ENCODE results near the gene RBMS3.

RBMS3 gene

GRCh38 chr3:29903600-29903999 lies 622.7 kb downstream of the RBMS3 start:
- no peak for DNase-seq (ENCODE audit: extremely low spot score)
- ChIA-PET CTCF (no interaction called here), POLR2A (no interaction called here)
- TF ChIP-seq FOXK2 (IDR thresholded peaks at IDR 0.05) = no peak
- no peak for TF ChIP-seq SP1 (IDR thresholded peaks at IDR 0.05)
- TF ChIP-seq HDGF (IDR thresholded peaks at IDR 0.05; ENCODE audit: borderline replicate concordance) = no peak
- no peak for TF ChIP-seq TARDBP (IDR thresholded peaks at IDR 0.05)
- TF ChIP-seq, protein P1, sequence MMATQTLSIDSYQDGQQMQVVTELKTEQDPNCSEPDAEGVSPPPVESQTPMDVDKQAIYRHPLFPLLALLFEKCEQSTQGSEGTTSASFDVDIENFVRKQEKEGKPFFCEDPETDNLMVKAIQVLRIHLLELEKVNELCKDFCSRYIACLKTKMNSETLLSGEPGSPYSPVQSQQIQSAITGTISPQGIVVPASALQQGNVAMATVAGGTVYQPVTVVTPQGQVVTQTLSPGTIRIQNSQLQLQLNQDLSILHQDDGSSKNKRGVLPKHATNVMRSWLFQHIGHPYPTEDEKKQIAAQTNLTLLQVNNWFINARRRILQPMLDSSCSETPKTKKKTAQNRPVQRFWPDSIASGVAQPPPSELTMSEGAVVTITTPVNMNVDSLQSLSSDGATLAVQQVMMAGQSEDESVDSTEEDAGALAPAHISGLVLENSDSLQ (IDR thresholded peaks at IDR 0.05) = no peak
- TF ChIP-seq ZNF384 (IDR thresholded peaks at IDR 0.05) = no peak
- TF ChIP-seq FOXA1 (IDR thresholded peaks at IDR 0.05) = no peak
- no peak for TF ChIP-seq CTBP1 (IDR thresholded peaks at IDR 0.05; ENCODE audit: borderline replicate concordance)
- no peak for TF ChIP-seq SUZ12 (IDR thresholded peaks at IDR 0.05)
- no peak for TF ChIP-seq FOXM1 (IDR thresholded peaks at IDR 0.05; ENCODE audit: borderline replicate concordance)
- TF ChIP-seq ARNT (IDR thresholded peaks at IDR 0.05) = no peak
- TF ChIP-seq ELF4 (IDR thresholded peaks at IDR 0.05) = no peak
- TF ChIP-seq BHLHE40 (IDR thresholded peaks at IDR 0.05; ENCODE audit: borderline replicate concordance) = no peak
- TF ChIP-seq L3MBTL2 (conservative IDR thresholded peaks at IDR 0.05) = no peak
- TF ChIP-seq NFRKB (IDR thresholded peaks at IDR 0.05) = no peak
- TF ChIP-seq LEF1 (IDR thresholded peaks at IDR 0.05; ENCODE audit: borderline replicate concordance) = no peak

- POLR2A ChIA-PET = no interaction called here
- DNase-seq (ENCODE audit: extremely low spot score) = no peak
- CTCF ChIA-PET = no interaction called here
- TF ChIP-seq ARNT (IDR thresholded peaks at IDR 0.05) (no peak), NFRKB (IDR thresholded peaks at IDR 0.05) (no peak), FOXK2 (IDR thresholded peaks at IDR 0.05) (no peak)
Observed at GRCh38 chr3:29906906-29907305, 626.0 kb downstream of the RBMS3 start.

DNA sequence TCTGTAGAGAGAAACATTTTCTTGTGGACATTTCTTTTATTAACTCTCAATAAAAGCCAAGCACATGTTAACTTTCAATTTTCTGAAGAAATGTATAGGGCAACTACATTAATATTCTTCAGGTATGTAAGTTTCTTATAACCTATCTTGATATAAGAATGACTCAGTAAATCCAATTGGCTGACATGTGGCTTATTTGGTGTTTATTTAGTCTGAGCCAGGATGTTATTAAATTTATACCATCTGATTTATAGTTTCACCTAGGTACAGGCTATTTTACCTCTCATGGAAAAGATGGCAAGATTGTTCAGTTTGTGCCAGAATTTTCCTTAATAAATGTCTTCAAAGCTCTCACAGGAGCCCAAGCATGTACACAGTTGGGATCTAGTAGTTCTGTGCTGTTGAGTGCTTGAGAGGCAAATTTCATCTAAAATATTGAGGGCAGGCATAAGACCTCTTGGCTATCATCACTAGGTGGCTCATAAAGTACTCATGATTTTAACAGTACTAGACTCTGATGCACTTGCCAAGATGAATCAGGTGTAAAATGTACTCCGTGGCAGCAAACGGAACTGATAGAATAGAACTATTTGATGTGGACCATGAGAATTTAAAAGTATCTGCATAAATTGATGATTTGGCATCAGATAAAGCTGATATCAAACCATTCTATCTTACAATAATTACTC lies 631.9 kb downstream of the RBMS3 start:
- TF ChIP-seq FOXK2 (IDR thresholded peaks at IDR 0.05) (no peak), TARDBP (IDR thresholded peaks at IDR 0.05) (no peak), BHLHE40 (IDR thresholded peaks at IDR 0.05; ENCODE audit: borderline replicate concordance) (no peak), L3MBTL2 (conservative IDR thresholded peaks at IDR 0.05) (no peak), CTBP1 (IDR thresholded peaks at IDR 0.05; ENCODE audit: borderline replicate concordance) (no peak), FOXA1 (IDR thresholded peaks at IDR 0.05) (no peak), ELF4 (IDR thresholded peaks at IDR 0.05) (no peak), NFRKB (IDR thresholded peaks at IDR 0.05) (no peak), SUZ12 (IDR thresholded peaks at IDR 0.05) (no peak), SP1 (IDR thresholded peaks at IDR 0.05) (no peak)
- TF ChIP-seq, protein P1 (IDR thresholded peaks at IDR 0.05) = no peak
- POLR2A ChIA-PET = no interaction called here

DNA sequence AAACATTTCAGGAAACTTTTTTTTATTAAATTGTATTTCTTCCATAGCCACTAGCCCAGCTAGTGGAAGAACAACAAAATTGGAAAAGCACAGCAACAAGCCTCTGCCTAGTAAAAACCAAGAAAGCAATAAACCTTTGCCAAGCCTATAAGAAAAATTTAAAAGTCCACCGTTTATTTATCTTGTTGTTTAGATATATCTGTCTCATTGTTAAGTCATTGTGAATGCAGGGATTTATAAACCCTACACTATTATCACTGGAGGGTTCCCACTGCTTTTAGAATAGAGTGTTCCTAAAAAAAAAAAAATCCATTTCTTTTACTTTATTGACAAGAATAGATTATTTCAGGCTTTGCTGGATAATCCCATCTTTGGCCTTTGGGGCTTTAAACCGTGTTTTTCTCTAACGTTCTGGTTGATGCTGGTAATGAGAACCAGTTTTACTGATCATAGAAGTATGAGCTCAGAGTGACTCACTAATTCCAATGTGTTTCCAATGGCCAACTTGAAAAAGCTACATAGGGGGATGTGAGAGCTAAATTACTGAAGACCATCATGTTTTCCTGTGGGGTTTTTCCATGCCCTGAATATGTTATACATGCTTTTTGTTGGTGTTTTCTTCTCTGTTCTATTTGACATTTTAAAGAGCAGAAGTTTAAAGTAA lies 634.1 kb downstream of the RBMS3 start:
- ChIA-PET POLR2A (no interaction called here), CTCF (no interaction called here)
- TF ChIP-seq ARNT (IDR thresholded peaks at IDR 0.05) (no peak), L3MBTL2 (conservative IDR thresholded peaks at IDR 0.05) (no peak), FOXA1 (IDR thresholded peaks at IDR 0.05) (no peak), ELF4 (IDR thresholded peaks at IDR 0.05) (no peak), NFRKB (IDR thresholded peaks at IDR 0.05) (no peak), CTBP1 (IDR thresholded peaks at IDR 0.05; ENCODE audit: borderline replicate concordance) (no peak), SP1 (IDR thresholded peaks at IDR 0.05) (no peak), FOXM1 (IDR thresholded peaks at IDR 0.05; ENCODE audit: borderline replicate concordance) (no peak), SUZ12 (IDR thresholded peaks at IDR 0.05) (no peak)
- TF ChIP-seq, protein P1 (IDR thresholded peaks at IDR 0.05) = no peak
- no peak for DNase-seq (ENCODE audit: extremely low spot score)

More for the DNA sequence above, 631.9 kb downstream of the RBMS3 start:
- DNase-seq (ENCODE audit: extremely low spot score) = no peak
- CTCF ChIA-PET = no interaction called here

- no peak for TF ChIP-seq BHLHE40 (IDR thresholded peaks at IDR 0.05; ENCODE audit: borderline replicate concordance)
- TF ChIP-seq HDGF (IDR thresholded peaks at IDR 0.05; ENCODE audit: borderline replicate concordance) = no peak
- TF ChIP-seq FOXA1 (IDR thresholded peaks at IDR 0.05) = no peak
- no peak for TF ChIP-seq FOXM1 (IDR thresholded peaks at IDR 0.05; ENCODE audit: borderline replicate concordance)
- no peak for TF ChIP-seq FOXK2 (IDR thresholded peaks at IDR 0.05)
- TF ChIP-seq NFRKB (IDR thresholded peaks at IDR 0.05) = no peak
- TF ChIP-seq L3MBTL2 (conservative IDR thresholded peaks at IDR 0.05) = no peak
- no peak for TF ChIP-seq ZNF384 (IDR thresholded peaks at IDR 0.05)
- TF ChIP-seq ARNT (IDR thresholded peaks at IDR 0.05) = no peak
- no peak for DNase-seq (ENCODE audit: extremely low spot score)
- POLR2A ChIA-PET = no interaction called here
- CTCF ChIA-PET = no interaction called here
Observed at GRCh38 chr3:29919571-29919970, 638.7 kb downstream of the RBMS3 start.

DNA sequence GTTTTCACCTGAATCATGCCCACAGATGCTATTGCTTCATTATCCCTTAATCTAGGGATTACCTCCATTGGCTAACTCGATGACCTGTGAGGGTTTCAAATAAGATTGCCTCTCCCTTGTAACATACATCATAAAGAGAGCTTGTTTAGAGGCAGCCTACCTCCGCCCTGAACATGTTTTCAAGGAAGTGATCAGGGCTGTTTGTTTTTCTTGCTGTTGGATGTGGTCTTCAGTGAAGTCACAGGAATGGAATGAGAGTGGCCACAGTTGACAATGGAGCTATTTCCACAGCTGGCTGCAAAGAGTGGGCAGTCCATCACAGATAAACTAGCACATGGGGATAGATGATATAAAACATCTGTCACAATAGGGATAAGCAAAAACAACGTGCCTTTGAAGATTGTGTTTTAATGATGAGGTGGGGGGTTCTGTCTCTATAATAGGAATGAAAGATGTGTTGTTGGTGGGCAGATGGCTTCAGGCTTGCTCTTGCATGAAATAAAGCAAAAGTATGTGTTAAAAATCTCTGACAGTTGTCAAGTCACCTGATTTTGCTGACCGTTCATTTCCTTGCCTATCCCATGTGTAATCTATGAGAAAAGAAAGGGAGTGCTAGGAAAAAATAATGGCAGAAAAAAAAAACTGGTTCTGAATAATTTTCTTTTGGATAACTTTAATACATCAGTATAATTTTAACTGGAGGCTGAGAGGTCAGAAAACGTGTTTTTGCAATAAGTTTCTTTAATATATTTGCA lies 642.3 kb downstream of the RBMS3 start:
- POLR2A ChIA-PET = no interaction called here
- CTCF ChIA-PET = no interaction called here
- DNase-seq (ENCODE audit: extremely low spot score) = no peak
- TF ChIP-seq FOXK2 (IDR thresholded peaks at IDR 0.05) = no peak
- TF ChIP-seq NFRKB (IDR thresholded peaks at IDR 0.05) = no peak
- TF ChIP-seq BHLHE40 (IDR thresholded peaks at IDR 0.05; ENCODE audit: borderline replicate concordance) = no peak
- no peak for TF ChIP-seq ARNT (IDR thresholded peaks at IDR 0.05)
- no peak for TF ChIP-seq CTBP1 (IDR thresholded peaks at IDR 0.05; ENCODE audit: borderline replicate concordance)
- no peak for TF ChIP-seq FOXM1 (IDR thresholded peaks at IDR 0.05; ENCODE audit: borderline replicate concordance)
- no peak for TF ChIP-seq SUZ12 (IDR thresholded peaks at IDR 0.05)
- no peak for TF ChIP-seq SP1 (IDR thresholded peaks at IDR 0.05)
- no peak for TF ChIP-seq FOXA1 (IDR thresholded peaks at IDR 0.05)
- no peak for TF ChIP-seq L3MBTL2 (conservative IDR thresholded peaks at IDR 0.05)
- TF ChIP-seq, protein P1 (IDR thresholded peaks at IDR 0.05) = no peak
- TF ChIP-seq ZNF384 (IDR thresholded peaks at IDR 0.05) = no peak
- TF ChIP-seq TARDBP (IDR thresholded peaks at IDR 0.05) = no peak
- TF ChIP-seq LEF1 (IDR thresholded peaks at IDR 0.05; ENCODE audit: borderline replicate concordance) = no peak
- TF ChIP-seq ELF4 (IDR thresholded peaks at IDR 0.05) = no peak
- no peak for TF ChIP-seq HDGF (IDR thresholded peaks at IDR 0.05; ENCODE audit: borderline replicate concordance)

Measured in HEK293T (cell line).